Fibroblast of the aortic adventitia (primary cell): ENCODE results near the gene APOF. TPM values are rescaled to one million over a fixed set of nuclear protein-coding genes. Genes with fewer than 3 reads are reported as not detected.
"Not testable (repeated sequence)": the region's sequence is repeated elsewhere in the genome, so short reads cannot be mapped to it uniquely, and the experiment has no call there.

Source experiments
- DNase-seq: peaks from one replicate; pipeline ENCODE4 v3.0.0-alpha.2; 2010; ENCODE audit warnings: low read depth
- H3K4me3 ChIP-seq: 2 replicates; pipeline ENCODE4 v1.5.1; 2011; ENCODE audit warnings: low read depth, mild to moderate bottlenecking, control low read depth, low read length, moderate library complexity
- total RNA-seq: library from RNA; depleted of rRNA; stranded (reverse); fragments of >200 nt; gene quantifications from 2 replicates; pipeline ENCODE4 v1.2.3, GENCODE V29; 2012; ENCODE audit warnings: low replicate concordance
- TF ChIP-seq, protein P1 (sequence below): IDR thresholded peaks from 2 replicates; pipeline ENCODE4 v1.5.1; 2011; ENCODE audit warnings: mild to moderate bottlenecking, low read length, control low read depth, inconsistent platforms; ENCODE audit not compliant: insufficient read depth

Gene APOF
- total RNA-seq, 1 donor: not detected

DNA sequence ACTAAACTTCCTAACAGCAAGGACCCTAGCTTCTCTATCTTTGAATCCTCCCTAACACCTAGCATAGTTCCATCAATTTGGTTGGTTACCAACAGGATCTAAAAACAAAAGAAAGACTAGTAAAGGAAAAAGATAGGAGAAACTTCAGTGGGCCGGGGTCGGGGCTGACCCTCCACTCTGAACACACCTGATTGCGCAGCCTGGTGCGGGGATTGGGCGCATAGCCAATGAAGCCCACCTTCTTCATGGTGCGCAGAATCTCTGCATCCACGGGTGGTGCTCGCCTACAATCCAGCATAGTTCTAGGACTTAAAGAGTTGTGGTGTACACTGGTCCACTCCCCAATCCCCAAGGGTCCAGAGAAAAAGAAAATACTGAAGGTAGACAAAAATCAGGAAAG is 36.5 kb downstream of the APOF start:
- TF ChIP-seq, protein P1, sequence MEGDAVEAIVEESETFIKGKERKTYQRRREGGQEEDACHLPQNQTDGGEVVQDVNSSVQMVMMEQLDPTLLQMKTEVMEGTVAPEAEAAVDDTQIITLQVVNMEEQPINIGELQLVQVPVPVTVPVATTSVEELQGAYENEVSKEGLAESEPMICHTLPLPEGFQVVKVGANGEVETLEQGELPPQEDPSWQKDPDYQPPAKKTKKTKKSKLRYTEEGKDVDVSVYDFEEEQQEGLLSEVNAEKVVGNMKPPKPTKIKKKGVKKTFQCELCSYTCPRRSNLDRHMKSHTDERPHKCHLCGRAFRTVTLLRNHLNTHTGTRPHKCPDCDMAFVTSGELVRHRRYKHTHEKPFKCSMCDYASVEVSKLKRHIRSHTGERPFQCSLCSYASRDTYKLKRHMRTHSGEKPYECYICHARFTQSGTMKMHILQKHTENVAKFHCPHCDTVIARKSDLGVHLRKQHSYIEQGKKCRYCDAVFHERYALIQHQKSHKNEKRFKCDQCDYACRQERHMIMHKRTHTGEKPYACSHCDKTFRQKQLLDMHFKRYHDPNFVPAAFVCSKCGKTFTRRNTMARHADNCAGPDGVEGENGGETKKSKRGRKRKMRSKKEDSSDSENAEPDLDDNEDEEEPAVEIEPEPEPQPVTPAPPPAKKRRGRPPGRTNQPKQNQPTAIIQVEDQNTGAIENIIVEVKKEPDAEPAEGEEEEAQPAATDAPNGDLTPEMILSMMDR: no peak
- no peak for DNase-seq
- no peak overlapping the region for H3K4me3 ChIP-seq

DNA sequence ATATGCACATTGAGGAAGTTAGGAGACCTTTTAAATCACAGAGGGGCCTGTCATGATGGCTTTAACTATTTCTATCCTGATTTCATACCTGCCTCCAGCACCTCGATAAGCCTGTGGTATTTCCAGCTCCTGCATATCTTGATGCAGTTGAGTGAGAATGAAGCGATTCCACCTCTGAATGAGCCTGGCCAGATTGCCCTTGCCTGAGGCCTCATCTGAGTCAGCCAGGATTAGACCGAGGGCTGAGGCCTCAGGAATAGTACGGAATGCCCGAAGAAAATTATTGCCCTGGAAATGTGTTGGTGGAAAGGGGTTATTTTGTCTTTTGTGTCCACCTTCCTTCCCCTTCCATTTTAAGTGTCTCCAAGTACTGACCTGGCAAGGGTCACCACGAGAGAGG is 38.5 kb downstream of the APOF start:
- TF ChIP-seq, protein P1: no peak
- DNase-seq: no peak
- no peak overlapping the region for H3K4me3 ChIP-seq

DNA sequence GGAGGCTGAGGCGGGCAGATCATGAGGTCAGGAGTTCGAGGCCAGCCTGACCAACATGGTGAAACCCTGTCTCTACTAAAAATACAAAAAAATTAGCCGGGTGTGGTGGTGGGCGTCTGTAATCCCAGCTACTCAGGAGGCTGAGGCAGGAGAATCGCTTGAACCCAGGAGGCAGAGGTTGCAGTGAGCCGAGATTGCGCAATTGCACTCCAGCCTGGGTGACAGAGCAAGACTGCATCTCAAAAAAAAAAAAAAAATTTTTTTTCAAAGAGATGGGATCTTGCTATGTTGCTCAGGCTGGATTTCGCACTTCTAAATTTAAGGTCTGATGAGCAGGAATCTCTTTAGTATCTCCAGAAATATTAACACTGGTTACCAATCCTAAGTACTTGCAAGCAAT is 41.0 kb downstream of the APOF start:
- H3K4me3 ChIP-seq, DNase-seq: not testable (repeated sequence)

DNA sequence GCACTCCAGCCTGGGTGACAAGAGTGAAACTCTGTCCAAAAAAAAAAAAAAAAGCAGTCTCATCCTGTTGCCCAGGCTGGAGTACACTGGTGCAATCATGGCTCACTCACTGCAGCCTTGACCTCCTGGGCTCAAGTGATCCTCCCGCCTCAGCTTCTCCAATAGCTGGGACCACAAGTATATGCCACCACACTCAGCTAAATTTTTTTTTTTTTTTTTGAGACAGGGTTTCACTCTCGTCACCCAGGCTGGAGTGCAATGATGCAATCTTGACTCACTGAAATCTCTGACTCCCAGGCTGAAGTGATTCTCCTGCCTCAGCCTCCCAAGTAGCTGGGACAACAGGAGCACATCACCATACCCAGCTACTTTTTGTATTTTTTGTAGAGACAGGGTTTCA is 41.6 kb downstream of the APOF start:
- TF ChIP-seq, protein P1: no peak
- DNase-seq: no peak
- no peak overlapping the region for H3K4me3 ChIP-seq

DNA sequence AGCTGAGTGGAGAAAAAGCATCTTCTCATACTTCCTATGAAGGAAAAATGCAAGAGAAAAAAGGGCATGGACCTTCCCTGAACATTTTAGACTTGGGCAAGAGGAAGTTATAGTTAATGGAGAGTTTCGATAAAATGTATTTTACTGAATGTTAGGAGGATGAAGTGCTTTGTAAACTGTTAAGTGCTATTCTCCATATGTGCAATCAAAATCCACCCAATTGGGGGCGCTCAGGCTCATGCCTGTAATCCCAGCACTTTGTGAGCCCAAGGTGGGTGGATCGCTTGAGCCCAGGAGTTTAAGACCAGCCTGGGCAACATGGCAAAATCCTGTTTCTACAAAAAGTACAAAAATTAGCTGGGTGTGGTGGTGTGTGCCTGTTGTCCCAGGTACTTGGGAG is 45.0 kb downstream of the APOF start:
- no peak overlapping the region for H3K4me3 ChIP-seq
- TF ChIP-seq, protein P1: no peak
- no peak for DNase-seq

DNA sequence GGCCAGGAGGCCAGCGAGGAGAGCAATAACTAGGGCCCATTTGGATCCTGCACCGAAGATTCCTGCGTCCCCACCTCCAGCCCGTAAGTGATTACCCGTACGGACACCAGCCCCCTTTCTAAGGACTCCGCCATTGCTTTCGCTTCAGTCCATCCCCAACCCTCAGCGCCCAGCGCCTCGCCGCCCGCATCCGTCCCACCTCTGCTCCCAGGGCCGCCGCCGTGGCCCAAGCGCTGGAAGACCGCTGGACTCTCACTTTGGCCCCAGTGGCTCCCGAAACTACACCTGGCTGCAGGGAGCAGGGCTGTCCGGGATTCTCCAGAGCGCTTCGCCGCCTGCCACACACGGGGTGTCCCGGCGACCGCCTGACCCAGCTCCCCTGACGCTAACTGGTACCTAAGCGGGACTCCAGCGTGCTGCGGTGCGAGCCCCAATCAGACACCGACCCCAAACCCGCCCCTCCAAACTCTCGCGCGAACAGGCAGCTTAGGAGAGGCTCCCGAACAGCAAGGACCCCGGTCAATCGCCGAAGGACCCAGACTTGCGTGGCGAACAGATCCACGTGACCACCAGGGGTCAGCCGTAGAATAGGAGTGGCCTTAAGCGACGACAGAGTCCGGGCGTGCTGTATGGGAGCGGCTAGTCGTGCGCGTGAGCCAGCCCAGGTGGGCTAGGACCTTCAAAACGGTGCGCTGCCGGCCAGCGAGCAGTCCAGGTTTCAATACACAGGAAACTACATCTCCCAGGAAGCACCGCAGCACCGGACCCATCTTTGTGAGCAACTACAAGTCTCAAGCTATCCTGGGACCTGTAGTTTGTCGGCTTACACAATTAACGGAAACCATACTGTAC is 46.8 kb downstream of the APOF start, which contains the start of gene CNPY2:
TSS of gene CNPY2 (minus strand) at position 367 of the 852 bp plus-strand sequence. CDS start 771 bp downstream, outside the sequence.
- DNase-seq: peak; percentile 96
- TF ChIP-seq, protein P1: no peak
- H3K4me3 ChIP-seq: peak within 1 kb of the TSS; percentile 99

DNA sequence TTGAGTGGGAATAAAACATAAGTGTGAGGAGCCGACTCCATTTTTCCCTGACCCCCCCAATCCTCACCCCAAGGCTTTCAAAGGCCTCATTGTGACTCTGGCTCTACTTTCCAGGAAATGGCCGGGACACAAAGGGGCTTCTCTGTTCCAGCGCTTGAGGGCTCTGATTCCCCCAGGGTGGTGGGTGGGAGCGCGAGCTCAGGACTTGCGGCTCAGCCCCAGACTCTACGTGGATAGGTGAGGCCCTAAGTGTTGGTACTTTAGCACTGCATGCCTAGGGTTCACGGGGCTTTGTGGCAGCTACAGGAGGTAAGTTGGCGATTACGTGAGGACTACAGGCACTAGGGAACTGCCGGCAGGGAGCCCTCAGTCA is 47.4 kb downstream of the APOF start:
- TF ChIP-seq, protein P1: no peak
- H3K4me3 ChIP-seq: peak overlapping the region; percentile 99
- DNase-seq: no peak
